ENCODE measurements around the gene HSPB7. TPM values are rescaled to one million over a fixed set of nuclear protein-coding genes. Genes with fewer than 3 reads are reported as not detected.

Gene HSPB7
- total and polyA plus RNA-seq, 4 donors = 0.28 to 1.4 (median 0.35) TPM

GRCh38 chr1:15968172-15968571 is 49.7 kb downstream of the HSPB7 start:
- no peaks in the 10 kb centered on the region for H3K9me3 ChIP-seq (ENCODE audit: control insufficient read depth in 4 of 4, low read length in 3 of 4)
- H3K9ac ChIP-seq (ENCODE audit: low read depth in 1 of 2, low read length in 2 of 2) = no peak overlapping the region
- peaks cover 0 to 3% (median 0%) of the 10 kb centered on the region in 4 donors for H3K4me1 ChIP-seq (ENCODE audit: control insufficient read depth in 4 of 4, insufficient read depth in 4 of 4, low read length in 3 of 4)
- H3K4me3 ChIP-seq (ENCODE audit: low read depth in 1 of 3, low read length in 3 of 3) = no peak overlapping the region
- peaks cover 9 to 17% (median 13%) of the 10 kb centered on the region in 4 donors for H3K36me3 ChIP-seq (ENCODE audit: control insufficient read depth in 4 of 4, insufficient read depth in 3 of 4, low read depth in 1 of 4, low read length in 3 of 4)
- no peak overlapping the region for H3K27ac ChIP-seq (ENCODE audit: low read depth in 1 of 2, low read length in 2 of 2)
- no peaks in the 10 kb centered on the region for H3K27me3 ChIP-seq (ENCODE audit: control insufficient read depth in 4 of 4, insufficient read depth in 4 of 4, low read length in 3 of 4)
- DNase-seq (ENCODE audit: low spot score) = no peak
- TF ChIP-seq FOXA1 (IDR thresholded peaks at IDR 0.05) (no peak), REST (IDR thresholded peaks at IDR 0.05) (no peak), CTCF (IDR thresholded peaks at IDR 0.05; ENCODE audit: low read depth, low read length, missing input control) (no peak), MAX (IDR thresholded peaks at IDR 0.05) (no peak), NR2F2 (IDR thresholded peaks at IDR 0.05) (no peak), JUND (IDR thresholded peaks at IDR 0.05) (no peak), EGR1 (IDR thresholded peaks at IDR 0.05; ENCODE audit: low read depth in 2 of 2) (no peak), HNF4G (IDR thresholded peaks at IDR 0.05) (no peak), RAD21 (IDR thresholded peaks at IDR 0.05) (no peak), YY1 (IDR thresholded peaks at IDR 0.05) (no peak), ZBTB33 (IDR thresholded peaks at IDR 0.05) (no peak), GABPA (IDR thresholded peaks at IDR 0.05 in 1 of 2, conservative IDR thresholded peaks at IDR 0.05 in 1 of 2) (no peak), FOXA2 (IDR thresholded peaks at IDR 0.05) (no peak), ATF3 (IDR thresholded peaks at IDR 0.05) (no peak), HNF4A (conservative IDR thresholded peaks at IDR 0.05) (no peak)
- 97% methylated on average over 5 of the region's 5 CpGs for WGBS

GRCh38 chr1:15966956-15967344 is 50.9 kb downstream of the HSPB7 start:
- Histone ChIP-seq H3K27me3 (ENCODE audit: control insufficient read depth in 4 of 4, insufficient read depth in 4 of 4, low read length in 3 of 4) (no peaks in the 10 kb centered on the region), H3K9me3 (ENCODE audit: control insufficient read depth in 4 of 4, low read length in 3 of 4) (no peaks in the 10 kb centered on the region), H3K9ac (ENCODE audit: low read depth in 1 of 2, low read length in 2 of 2) (no peak overlapping the region), H3K4me3 (ENCODE audit: low read depth in 1 of 3, low read length in 3 of 3) (no peak overlapping the region), H3K27ac (ENCODE audit: low read depth in 1 of 2, low read length in 2 of 2) (no peak overlapping the region), H3K36me3 (ENCODE audit: control insufficient read depth in 4 of 4, insufficient read depth in 3 of 4, low read depth in 1 of 4, low read length in 3 of 4) (peaks cover 1 to 10% (median 8%) of the 10 kb centered on the region in 4 donors), H3K4me1 (ENCODE audit: control insufficient read depth in 4 of 4, insufficient read depth in 4 of 4, low read length in 3 of 4) (peaks cover 0 to 3% (median 0%) of the 10 kb centered on the region in 4 donors)
- DNase-seq (ENCODE audit: low spot score) = no peak
- WGBS = 97% methylated on average over 6 of the region's 6 CpGs
- TF ChIP-seq JUND (IDR thresholded peaks at IDR 0.05) = no peak
- TF ChIP-seq ATF3 (IDR thresholded peaks at IDR 0.05) = no peak
- no peak for TF ChIP-seq GABPA (IDR thresholded peaks at IDR 0.05 in 1 of 2, conservative IDR thresholded peaks at IDR 0.05 in 1 of 2)
- TF ChIP-seq MAX (IDR thresholded peaks at IDR 0.05) = no peak
- TF ChIP-seq YY1 (IDR thresholded peaks at IDR 0.05) = no peak
- TF ChIP-seq HNF4A (conservative IDR thresholded peaks at IDR 0.05) = no peak
- no peak for TF ChIP-seq ZBTB33 (IDR thresholded peaks at IDR 0.05)
- no peak for TF ChIP-seq TAF1 (conservative IDR thresholded peaks at IDR 0.05)
- TF ChIP-seq HNF4G (IDR thresholded peaks at IDR 0.05) = no peak
- TF ChIP-seq RAD21 (IDR thresholded peaks at IDR 0.05) = no peak
- TF ChIP-seq SP1 (IDR thresholded peaks at IDR 0.05) = no peak
- TF ChIP-seq RXRA (IDR thresholded peaks at IDR 0.05) = no peak
- TF ChIP-seq FOXA2 (IDR thresholded peaks at IDR 0.05) = no peak
